ENCODE measurements around the gene NXPE4. TPM values are rescaled to one million over a fixed set of nuclear protein-coding genes. Genes with fewer than 3 reads are reported as not detected.

Gene NXPE4
- polyA plus RNA-seq, 1 of the 3 experiments (the other 2 are of a cell fraction), result not detected

GRCh38 chr11:114587398-114587953, 8.1 kb downstream of the NXPE4 start:
- ChIA-PET POLR2A (no interaction called here), CTCF (no interaction called here)
- Histone ChIP-seq H3K79me2 (ENCODE audit: insufficient read depth) (no peaks in the 10 kb centered on the region), H3K4me3 (ENCODE audit: low read depth in 2 of 2, low read length in 1 of 2) (no peak overlapping the region; a peak in 1 of 4 replicates), H3K4me1 (ENCODE audit: control insufficient read depth in 1 of 2, insufficient read depth in 2 of 2, low read depth in 1 of 2, low read length in 1 of 2) (no peaks in the 10 kb centered on the region), H2AFZ (ENCODE audit: low read depth) (no peak overlapping the region), H3K9me3 (no peaks in the 10 kb centered on the region), H3K27ac (ENCODE audit: low read depth in 2 of 2, low read length in 1 of 2) (no peak overlapping the region), H4K20me1 (ENCODE audit: insufficient read depth) (no peaks in the 10 kb centered on the region), H3F3A (replicated peaks; ENCODE audit: insufficient read depth) (no peaks in the 10 kb centered on the region), H3K27me3 (ENCODE audit: insufficient read depth) (no peaks in the 10 kb centered on the region), H3K9ac (no peak overlapping the region), H3K36me3 (replicated peaks in 1 of 2; ENCODE audit: control insufficient read depth in 1 of 2, insufficient read depth in 2 of 2, low read length in 1 of 2) (no peaks in the 10 kb centered on the region), H3K9me2 (no peaks in the 10 kb centered on the region), H3K4me2 (no peak overlapping the region)
- DNase-seq, result no peak
- 18% methylated on average over 3 of the region's 3 CpGs for WGBS (ENCODE audit: low lambda C conversion rate)
- TF ChIP-seq GABPA (IDR thresholded peaks at IDR 0.05; ENCODE audit: low read depth) (no peak), JUND (IDR thresholded peaks at IDR 0.05) (no peak), FOXJ3 (CRISPR knock-in tag; IDR thresholded peaks at IDR 0.05) (no peak), RCOR1 (IDR thresholded peaks at IDR 0.05; ENCODE audit: low read length) (no peak), IRF3 (IDR thresholded peaks at IDR 0.05; ENCODE audit: low read depth, low read length) (no peak), NRF1 (IDR thresholded peaks at IDR 0.05; ENCODE audit: low read depth, low read length) (no peak), ELF1 (IDR thresholded peaks at IDR 0.05) (no peak), EP300 (IDR thresholded peaks at IDR 0.05; ENCODE audit: borderline replicate concordance in 1 of 2, low read depth in 1 of 2, low read length in 1 of 2) (no peak), CHD2 (IDR thresholded peaks at IDR 0.05; ENCODE audit: low read length, partially characterized antibody) (no peak), POLR2AphosphoS5 (IDR thresholded peaks at IDR 0.05; ENCODE audit: low read depth, low read length) (no peak), MXI1 (IDR thresholded peaks at IDR 0.05; ENCODE audit: low read depth, low read length) (no peak), TAF1 (IDR thresholded peaks at IDR 0.05; ENCODE audit: borderline replicate concordance, low read depth, low read length) (no peak), SMC3 (IDR thresholded peaks at IDR 0.05; ENCODE audit: low read depth, low read length) (no peak), RXRA (IDR thresholded peaks at IDR 0.05; ENCODE audit: borderline replicate concordance, low read depth) (no peak), REST (IDR thresholded peaks at IDR 0.05; ENCODE audit: low read depth, low read length) (no peak), FOSL2 (IDR thresholded peaks at IDR 0.05; ENCODE audit: borderline replicate concordance, low read depth) (no peak)
- TF ChIP-seq, protein P1, sequence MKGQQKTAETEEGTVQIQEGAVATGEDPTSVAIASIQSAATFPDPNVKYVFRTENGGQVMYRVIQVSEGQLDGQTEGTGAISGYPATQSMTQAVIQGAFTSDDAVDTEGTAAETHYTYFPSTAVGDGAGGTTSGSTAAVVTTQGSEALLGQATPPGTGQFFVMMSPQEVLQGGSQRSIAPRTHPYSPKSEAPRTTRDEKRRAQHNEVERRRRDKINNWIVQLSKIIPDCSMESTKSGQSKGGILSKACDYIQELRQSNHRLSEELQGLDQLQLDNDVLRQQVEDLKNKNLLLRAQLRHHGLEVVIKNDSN (IDR thresholded peaks at IDR 0.05; ENCODE audit: borderline replicate concordance, low read depth), result no peak

Measured in SK-N-SH (cell line).